HCT116 (cell line): ENCODE results near the gene JPT1. TPM values are rescaled to one million over a fixed set of nuclear protein-coding genes. Genes with fewer than 3 reads are reported as not detected.

ENCODE experiments used
- ATAC-seq: fragments of 200-7000 bp; cut with Tn5 transposase; 2 replicates; pipeline ENCODE4 v1.9.1; 2020; ENCODE audit warnings: mild to moderate bottlenecking, moderate library complexity
- BruUV-seq: library from RNA; stranded (reverse); fragments of 400-500 nt; replicated peaks from 2 replicates; lab custom pipeline; 2021; lab: Mats Ljungman, UMichigan
- CTCF ChIA-PET: fragments of 300-600 bp; sonication (Branson Sonifier 250); formaldehyde crosslinking; loops from one replicate; lab custom pipeline; 2021; ENCODE audit warnings: antibody characterized with exemption; lab: Charles Lee
- POLR2A ChIA-PET: fragments of 300-600, 350-600 bp; sonication (Branson Sonifier 250); formaldehyde crosslinking; loops from one replicate; lab custom pipeline; 2021; ENCODE audit warnings: antibody characterized with exemption; lab: Charles Lee
- RAD21 ChIA-PET, 2 experiments: fragments of 300-600 bp; sonication (Branson Sonifier 250); formaldehyde crosslinking; loops; one replicate each; lab custom pipeline; 2023; ENCODE audit warnings: low total read pairs in 2 of 2; ENCODE audit not compliant: uncharacterized antibody in 2 of 2, unreplicated experiment in 2 of 2, low non-redundant PET in 1 of 2; lab: Charles Lee
- DNase-seq: peaks from one replicate; pipeline ENCODE4 v3.0.0-alpha.2; 2010; ENCODE audit warnings: low read depth, low spot score
- H2AFZ ChIP-seq: fragments of 200-600 bp; shearing (Covaris generic), sonication (generic); 2 replicates; pipeline ENCODE4 v1.6.1; 2017; ENCODE audit warnings: low read depth, mixed run types, mixed read lengths, antibody characterized with exemption, low read length; ENCODE audit not compliant: poor library complexity, severe bottlenecking
- H3K27ac ChIP-seq: 2 replicates; pipeline ENCODE4 v1.5.1; 2012; ENCODE audit warnings: low read depth, low read length
- H3K27me3 ChIP-seq: fragments of 200-600 bp; sonication (generic); 2 replicates; pipeline ENCODE4 v1.6.1; 2016; ENCODE audit warnings: mixed run types, low read length, mixed read lengths; ENCODE audit not compliant: insufficient read depth
- H3K36me3 ChIP-seq, 2 experiments: fragments of 200-500 bp in 1 of 2; fragments of 200-600 bp in 1 of 2; sonication (Bioruptor generic) in 1 of 2; sonication (generic) in 1 of 2; 2 replicates each; pipeline versions ENCODE4 v1.5.1 to v1.6.1; 2014 to 2016; ENCODE audit warnings: low read length in 2 of 2, inconsistent platforms in 1 of 2, mixed read lengths in 1 of 2, mixed run types in 1 of 2; ENCODE audit not compliant: insufficient read depth in 2 of 2, control insufficient read depth in 1 of 2
- H3K4me1 ChIP-seq, 2 experiments: fragments of 200-600 bp in 1 of 2; sonication (generic) in 1 of 2; 2 replicates each; pipeline versions ENCODE4 v1.5.1 to v1.6.1; 2012 to 2017; ENCODE audit warnings: low read length in 2 of 2, inconsistent platforms in 1 of 2, mild to moderate bottlenecking in 1 of 2, mixed read lengths in 1 of 2, mixed run types in 1 of 2, moderate library complexity in 1 of 2; ENCODE audit not compliant: insufficient read depth in 2 of 2, control insufficient read depth in 1 of 2
- H3K4me2 ChIP-seq: fragments of 200-600 bp; sonication (generic); 2 replicates; pipeline ENCODE4 v1.6.1; 2017; ENCODE audit warnings: mixed run types, low read length, mixed read lengths
- H3K4me3 ChIP-seq, 2 experiments: fragments of 200-600 bp in 1 of 2; sonication (generic) in 1 of 2; replicated peaks in 1 of 2; 2 replicates each; pipeline ENCODE4 v1.5.1; 2011 to 2016; ENCODE audit warnings: low read length in 2 of 2, control low read depth in 1 of 2, low read depth in 1 of 2, mild to moderate bottlenecking in 1 of 2, mixed read lengths in 1 of 2, mixed run types in 1 of 2
- H3K79me2 ChIP-seq: fragments of 200-600 bp; sonication (generic); 2 replicates; pipeline ENCODE4 v1.6.1; 2017; ENCODE audit warnings: mild to moderate bottlenecking, mixed run types, low read length, moderate library complexity, mixed read lengths; ENCODE audit not compliant: insufficient read depth
- H3K9ac ChIP-seq: fragments of 200-600 bp; sonication (generic); 2 replicates; pipeline ENCODE4 v1.6.1; 2016; ENCODE audit warnings: low read length, mixed read lengths
- H3K9me2 ChIP-seq: fragments of 200-600 bp; sonication (generic), shearing (Covaris generic); 2 replicates; pipeline ENCODE4 v1.6.1; 2017; ENCODE audit warnings: mixed run types, mild to moderate bottlenecking, moderate library complexity; ENCODE audit not compliant: insufficient read depth
- H3K9me3 ChIP-seq, 2 experiments: fragments of 200-500 bp in 1 of 2; fragments of 200-600 bp in 1 of 2; sonication (Bioruptor generic) in 1 of 2; sonication (generic) in 1 of 2; 2 replicates each; pipeline ENCODE4 v1.6.1; 2014 to 2017; ENCODE audit warnings: low read length in 2 of 2, mixed read lengths in 2 of 2, inconsistent platforms in 1 of 2, low read depth in 1 of 2, mild to moderate bottlenecking in 1 of 2, mixed run types in 1 of 2, moderate library complexity in 1 of 2; ENCODE audit not compliant: control insufficient read depth in 1 of 2, insufficient read depth in 1 of 2
- H4K20me1 ChIP-seq: fragments of 200-600 bp; sonication (generic), shearing (Covaris generic); 2 replicates; pipeline ENCODE4 v1.6.1; 2017; ENCODE audit warnings: mixed run types, mild to moderate bottlenecking, moderate library complexity; ENCODE audit not compliant: insufficient read depth
- ELF1 ChIP-seq: IDR thresholded peaks from 2 replicates; pipeline ENCODE4 v1.6.1; 2012; ENCODE audit warnings: low read depth, borderline replicate concordance
- EZH2 ChIP-seq: fragments of 200-600 bp; sonication (generic); IDR thresholded peaks from 2 replicates; pipeline ENCODE4 v1.6.1; 2017; ENCODE audit warnings: antibody characterized with exemption, mixed run types
- FOSL1 ChIP-seq: IDR thresholded peaks from 2 replicates; pipeline ENCODE4 v1.6.1; 2012; ENCODE audit warnings: low read depth
- SP1 ChIP-seq: IDR thresholded peaks from 2 replicates; pipeline ENCODE4 v1.6.1; 2012; ENCODE audit warnings: low read depth
- TCF7L2 ChIP-seq: IDR thresholded peaks from 2 replicates; pipeline ENCODE4 v1.7.0; 2011; ENCODE audit warnings: borderline replicate concordance, inconsistent platforms; ENCODE audit not compliant: insufficient read depth, insufficient read length; ENCODE audit errors: extremely low read depth
- YY1 ChIP-seq: IDR thresholded peaks from 2 replicates; pipeline ENCODE4 v1.6.1; 2011; ENCODE audit warnings: low read length, low read depth, moderate library complexity, mild to moderate bottlenecking; ENCODE audit not compliant: insufficient replicate concordance; ENCODE audit errors: extremely low read depth
- intact Hi-C: fragments of 100-400 bp; cut with micrococcal nuclease; formaldehyde crosslinking; loops from 2 replicates; pipeline ENCODE4 v1.10.0; 2022
- total RNA-seq: library from RNA; stranded (reverse); gene quantifications from one replicate; pipeline ENCODE4 v1.2.1, GENCODE V29; 2021; ENCODE audit not compliant: unreplicated experiment
- TF ChIP-seq, protein P1 (sequence below): IDR thresholded peaks from 2 replicates; pipeline ENCODE4 v1.6.1; 2012
- TF ChIP-seq, protein P2 (sequence below), 3 experiments: fragments of 200-600 bp in 1 of 3; sonication (generic) in 1 of 3; IDR thresholded peaks in 2 of 3; conservative IDR thresholded peaks in 1 of 3; 2 replicates each; pipeline ENCODE4 v1.5.1; 2012 to 2017; ENCODE audit warnings: low read depth in 2 of 3, low read length in 2 of 3, antibody characterized with exemption in 1 of 3, borderline replicate concordance in 1 of 3, control low read depth in 1 of 3, mild to moderate bottlenecking in 1 of 3, mixed read lengths in 1 of 3, mixed run types in 1 of 3, moderate library complexity in 1 of 3; ENCODE audit not compliant: insufficient read depth in 1 of 3
- TF ChIP-seq, protein P3 (sequence below): IDR thresholded peaks from 2 replicates; pipeline ENCODE4 v1.6.1; 2012; ENCODE audit warnings: low read depth

The JPT1 gene
- total RNA-seq, 1 experiment from 2014 or later = 575 TPM

DNA sequence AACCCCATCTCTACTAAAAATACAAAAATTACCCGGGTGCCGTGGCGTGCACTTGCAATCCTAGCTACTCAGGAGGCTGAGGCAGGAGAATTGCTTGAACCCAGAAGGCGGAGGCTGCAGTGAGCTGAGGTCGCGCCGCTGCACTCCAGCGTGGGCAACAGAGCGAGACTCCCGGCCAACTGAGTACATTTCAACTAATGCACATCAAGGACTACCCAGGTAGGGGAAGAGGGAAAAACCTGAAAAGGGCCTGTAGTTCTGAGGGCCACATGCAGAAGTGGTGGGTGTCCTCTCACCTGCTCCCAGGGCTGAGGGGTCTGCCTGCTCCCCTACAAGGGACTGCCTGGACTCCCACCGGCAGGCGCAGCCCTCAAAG lies 67.1 kb downstream of the JPT1 start:
- Histone ChIP-seq H3K4me1 (peaks cover 74 to 89% of the 10 kb centered on the region in 2 experiments), H2AFZ (no peak overlapping the region), H3K9ac (peak overlapping the region; percentile 97), H3K9me3 (no peaks in the 10 kb centered on the region), H3K79me2 (peaks cover 42% of the 10 kb centered on the region), H3K9me2 (no peaks in the 10 kb centered on the region), H4K20me1 (no peaks in the 10 kb centered on the region), H3K4me3 (peak overlapping the region; percentile 76 to 83), H3K27me3 (no peaks in the 10 kb centered on the region), H3K4me2 (peak overlapping the region; percentile 92), H3K27ac (peak overlapping the region; percentile 99), H3K36me3 (no peaks in the 10 kb centered on the region; a peak in 1 of 4 replicates)
- no TSS peak for BruUV-seq
- ChIA-PET CTCF (interaction anchor here (0.6 to 2.6 kb wide), 10 partner anchors 8 to 125 kb away, joined by 3 to 12 read pairs (median 4); partner anchors contain the start of gene NT5C), RAD21 (interaction anchor here (1.0 to 1.3 kb wide), 4 partner anchors 9 to 52 kb away, joined by 3 read pairs; no protein-coding TSS in a partner anchor), POLR2A (interaction anchor here (1.0 to 2.1 kb wide), 14 partner anchors 9 to 184 kb away, joined by 3 to 21 read pairs (median 6); partner anchors contain the start of genes ARMC7 and MIF4GD)
- ATAC-seq (peak; percentile 15), DNase-seq (no peak)
- no peak for TF ChIP-seq FOSL1
- TF ChIP-seq, protein P1, sequence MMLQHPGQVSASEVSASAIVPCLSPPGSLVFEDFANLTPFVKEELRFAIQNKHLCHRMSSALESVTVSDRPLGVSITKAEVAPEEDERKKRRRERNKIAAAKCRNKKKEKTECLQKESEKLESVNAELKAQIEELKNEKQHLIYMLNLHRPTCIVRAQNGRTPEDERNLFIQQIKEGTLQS = no peak
- intact Hi-C loops = loop anchor here (1.0 kb wide), 1 partner anchor 9 kb away; no protein-coding TSS in a partner anchor

DNA sequence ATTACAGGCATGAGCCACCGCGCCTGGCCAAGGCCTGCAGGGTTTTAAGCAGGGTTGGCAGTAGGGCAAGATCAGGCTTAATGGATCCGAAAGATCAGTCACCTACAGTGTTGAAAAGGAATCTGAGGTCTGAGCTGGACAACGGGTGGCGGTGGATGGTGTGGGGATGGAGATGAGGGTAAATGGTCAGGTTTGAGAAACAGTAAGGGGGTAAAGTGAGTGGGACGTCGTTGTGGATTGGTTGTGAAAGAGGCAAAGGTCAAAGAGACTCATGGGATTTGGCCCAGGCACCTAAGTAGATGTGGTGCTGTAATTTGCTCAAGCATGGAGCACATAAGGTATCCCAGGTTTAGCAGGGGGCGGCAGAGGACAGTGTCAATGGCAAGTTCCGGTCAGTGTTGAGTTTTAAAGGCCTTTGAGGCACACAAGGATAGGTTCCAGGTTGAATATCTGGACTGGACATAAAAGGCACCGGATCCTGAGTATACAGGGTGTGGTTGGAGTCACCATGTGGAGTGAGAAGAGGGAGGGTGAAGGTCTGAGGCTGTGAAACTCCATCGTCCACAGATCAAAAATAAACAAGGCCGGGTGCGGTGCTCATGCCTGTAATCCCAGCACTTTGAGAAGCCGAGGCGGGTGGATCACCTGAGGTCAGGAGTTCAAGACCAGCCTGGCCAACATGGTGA lies 67.7 kb downstream of the JPT1 start:
- BruUV-seq = TSS peak; percentile 73
- peak; percentile 10 for ATAC-seq
- H3K27ac ChIP-seq = peak overlapping the region; percentile 99
- intact Hi-C loops = loop anchor here (1.0 kb wide), 1 partner anchor 10 kb away; no protein-coding TSS in a partner anchor
- ChIA-PET CTCF (interaction anchor here (0.6 to 2.6 kb wide), 7 partner anchors 8 to 125 kb away, joined by 3 to 12 read pairs (median 5); partner anchors contain the start of gene NT5C), POLR2A (interaction anchor here (0.7 to 2.1 kb wide), 10 partner anchors 8 to 184 kb away, joined by 3 to 15 read pairs (median 6); partner anchors contain the start of gene MIF4GD), RAD21 (interaction anchor here in 1 of 2 experiments (1.1 kb wide), 1 partner anchor 8 kb away, joined by 3 read pairs; no protein-coding TSS in a partner anchor)
- DNase-seq = no peak
- peak overlapping the region; percentile 97 for H3K9ac ChIP-seq
- H3K4me2 ChIP-seq = peak overlapping the region; percentile 92
- H3K9me3 ChIP-seq = no peaks in the 10 kb centered on the region
- TF ChIP-seq TCF7L2 (peak; percentile 63), EZH2 (no peak), YY1 (no peak), ELF1 (no peak), SP1 (no peak)
- TF ChIP-seq, protein P1 = no peak
- TF ChIP-seq, protein P2, sequence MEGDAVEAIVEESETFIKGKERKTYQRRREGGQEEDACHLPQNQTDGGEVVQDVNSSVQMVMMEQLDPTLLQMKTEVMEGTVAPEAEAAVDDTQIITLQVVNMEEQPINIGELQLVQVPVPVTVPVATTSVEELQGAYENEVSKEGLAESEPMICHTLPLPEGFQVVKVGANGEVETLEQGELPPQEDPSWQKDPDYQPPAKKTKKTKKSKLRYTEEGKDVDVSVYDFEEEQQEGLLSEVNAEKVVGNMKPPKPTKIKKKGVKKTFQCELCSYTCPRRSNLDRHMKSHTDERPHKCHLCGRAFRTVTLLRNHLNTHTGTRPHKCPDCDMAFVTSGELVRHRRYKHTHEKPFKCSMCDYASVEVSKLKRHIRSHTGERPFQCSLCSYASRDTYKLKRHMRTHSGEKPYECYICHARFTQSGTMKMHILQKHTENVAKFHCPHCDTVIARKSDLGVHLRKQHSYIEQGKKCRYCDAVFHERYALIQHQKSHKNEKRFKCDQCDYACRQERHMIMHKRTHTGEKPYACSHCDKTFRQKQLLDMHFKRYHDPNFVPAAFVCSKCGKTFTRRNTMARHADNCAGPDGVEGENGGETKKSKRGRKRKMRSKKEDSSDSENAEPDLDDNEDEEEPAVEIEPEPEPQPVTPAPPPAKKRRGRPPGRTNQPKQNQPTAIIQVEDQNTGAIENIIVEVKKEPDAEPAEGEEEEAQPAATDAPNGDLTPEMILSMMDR (IDR thresholded peaks at IDR 0.05 in 2 of 3, conservative IDR thresholded peaks at IDR 0.05 in 1 of 3; ENCODE audit: borderline replicate concordance in 1 of 3, insufficient read depth in 1 of 3, low read depth in 2 of 3, low read length in 2 of 3) = no peak
- TF ChIP-seq, protein P3, sequence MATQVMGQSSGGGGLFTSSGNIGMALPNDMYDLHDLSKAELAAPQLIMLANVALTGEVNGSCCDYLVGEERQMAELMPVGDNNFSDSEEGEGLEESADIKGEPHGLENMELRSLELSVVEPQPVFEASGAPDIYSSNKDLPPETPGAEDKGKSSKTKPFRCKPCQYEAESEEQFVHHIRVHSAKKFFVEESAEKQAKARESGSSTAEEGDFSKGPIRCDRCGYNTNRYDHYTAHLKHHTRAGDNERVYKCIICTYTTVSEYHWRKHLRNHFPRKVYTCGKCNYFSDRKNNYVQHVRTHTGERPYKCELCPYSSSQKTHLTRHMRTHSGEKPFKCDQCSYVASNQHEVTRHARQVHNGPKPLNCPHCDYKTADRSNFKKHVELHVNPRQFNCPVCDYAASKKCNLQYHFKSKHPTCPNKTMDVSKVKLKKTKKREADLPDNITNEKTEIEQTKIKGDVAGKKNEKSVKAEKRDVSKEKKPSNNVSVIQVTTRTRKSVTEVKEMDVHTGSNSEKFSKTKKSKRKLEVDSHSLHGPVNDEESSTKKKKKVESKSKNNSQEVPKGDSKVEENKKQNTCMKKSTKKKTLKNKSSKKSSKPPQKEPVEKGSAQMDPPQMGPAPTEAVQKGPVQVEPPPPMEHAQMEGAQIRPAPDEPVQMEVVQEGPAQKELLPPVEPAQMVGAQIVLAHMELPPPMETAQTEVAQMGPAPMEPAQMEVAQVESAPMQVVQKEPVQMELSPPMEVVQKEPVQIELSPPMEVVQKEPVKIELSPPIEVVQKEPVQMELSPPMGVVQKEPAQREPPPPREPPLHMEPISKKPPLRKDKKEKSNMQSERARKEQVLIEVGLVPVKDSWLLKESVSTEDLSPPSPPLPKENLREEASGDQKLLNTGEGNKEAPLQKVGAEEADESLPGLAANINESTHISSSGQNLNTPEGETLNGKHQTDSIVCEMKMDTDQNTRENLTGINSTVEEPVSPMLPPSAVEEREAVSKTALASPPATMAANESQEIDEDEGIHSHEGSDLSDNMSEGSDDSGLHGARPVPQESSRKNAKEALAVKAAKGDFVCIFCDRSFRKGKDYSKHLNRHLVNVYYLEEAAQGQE = no peak
- peak overlapping the region; percentile 76 to 83 for H3K4me3 ChIP-seq
- H3K79me2 ChIP-seq = peaks cover 37% of the 10 kb centered on the region
- no peaks in the 10 kb centered on the region for H3K9me2 ChIP-seq
- H3K27me3 ChIP-seq = no peaks in the 10 kb centered on the region
- H3K4me1 ChIP-seq = peaks cover 75 to 88% of the 10 kb centered on the region in 2 experiments
- no peaks in the 10 kb centered on the region for H4K20me1 ChIP-seq
- no peaks in the 10 kb centered on the region; a peak in 1 of 4 replicates for H3K36me3 ChIP-seq
- no peak overlapping the region for H2AFZ ChIP-seq
